Adrenal gland (tissue), 5 donors: ENCODE data around the gene SLC35B4.

Source experiments
- CTCF ChIP-seq, 6 experiments: fragments of 450-650 bp in 4 of 6; fragments of 200-600 bp in 2 of 6; sonication (generic) in 1 of 6; IDR thresholded peaks; 1 replicate in 5 of 6; 2 replicates in 1 of 6; pipeline versions ENCODE4 v1.5.1 to v1.8.0; 2016 to 2021; ENCODE audit warnings: antibody characterized with exemption in 6 of 6, mild to moderate bottlenecking in 2 of 6, moderate library complexity in 1 of 6
- POLR2A ChIP-seq, 2 donors: fragments of 450-650 bp; IDR thresholded peaks; one replicate each; pipeline ENCODE4 v1.6.1; 2017; ENCODE audit warnings: antibody characterized with exemption in 2 of 2, mild to moderate bottlenecking in 2 of 2, moderate library complexity in 1 of 2
- donor health status: DM: no; HTN: no; CAD: no.

- TF ChIP-seq CTCF (IDR thresholded peaks at IDR 0.05): no peak
- TF ChIP-seq POLR2A (IDR thresholded peaks at IDR 0.05): no peak
Observed at GRCh38 chr7:134331393-134331792, 14.7 kb upstream of the SLC35B4 start.
